HFF-Myc (cell line): ENCODE data around the gene CLIC1.

Experiments
- DNase-seq: peaks from one replicate; pipeline ENCODE4 v3.0.0-alpha.2; 2011; ENCODE audit warnings: low read depth; ENCODE audit errors: extremely low read depth
- H3K4me3 ChIP-seq: replicated peaks from 2 replicates; pipeline ENCODE4 v1.5.1; 2011; ENCODE audit warnings: low read depth, mild to moderate bottlenecking, control low read depth, low read length
- CTCF ChIP-seq: IDR thresholded peaks from 2 replicates; pipeline ENCODE4 v1.5.1; 2012; ENCODE audit warnings: mild to moderate bottlenecking, low read depth, low read length, control low read depth; ENCODE audit errors: missing control alignments

CLIC1 gene

GRCh38 chr6:31728767-31729514, 7.4 kb downstream of the CLIC1 start, which contains the start of gene DDAH2:
Gene DDAH2 (minus strand): TSS chr6:31729299. CDS start chr6:31729161, 138 bp downstream.
- TF ChIP-seq CTCF = peak; percentile 64
- H3K4me3 ChIP-seq = peak within 1 kb of the TSS; percentile 63
- DNase-seq = no peak

- TF ChIP-seq CTCF = no peak
- no peak for DNase-seq
- H3K4me3 ChIP-seq = no peak overlapping the region
These were observed 8.3 kb downstream of the CLIC1 start for GRCh38 chr6:31727717-31728671.

GRCh38 chr6:31727034-31727716, 9.2 kb downstream of the CLIC1 start:
- no peak overlapping the region for H3K4me3 ChIP-seq
- no peak for TF ChIP-seq CTCF
- no peak for DNase-seq

- H3K4me3 ChIP-seq = no peak overlapping the region
- no peak for DNase-seq
- no peak for TF ChIP-seq CTCF
These were observed 10.6 kb downstream of the CLIC1 start for GRCh38 chr6:31725502-31726350.

GRCh38 chr6:31723980-31724691, 12.2 kb downstream of the CLIC1 start:
- H3K4me3 ChIP-seq = no peak overlapping the region
- no peak for DNase-seq
- no peak for TF ChIP-seq CTCF
